ENCODE data around the gene ANKRD33B. TPM values are rescaled to one million over a fixed set of nuclear protein-coding genes. Genes with fewer than 3 reads are reported as not detected.

ANKRD33B gene
- total and polyA plus RNA-seq, 2 of the 13 experiments (the other 11 are each of a cell fraction or from before 2014, with no cell fraction given), result 0.02 TPM; not detected in 1

DNA sequence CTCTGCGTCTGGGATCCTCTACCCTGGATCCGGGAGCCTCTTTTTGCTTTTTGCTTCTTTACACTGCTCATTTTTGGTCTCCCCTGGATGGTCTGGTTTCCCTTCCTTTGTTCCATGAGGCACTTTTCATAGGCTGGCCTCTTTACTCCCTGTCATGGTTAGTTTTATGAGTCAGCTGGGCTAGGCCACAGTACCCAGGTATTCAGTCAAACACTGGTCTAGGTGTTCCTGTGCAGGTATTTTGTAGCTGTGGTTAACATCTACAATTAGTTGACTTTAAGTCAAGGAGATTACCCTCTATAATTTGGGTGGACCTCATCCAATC, 17.5 kb downstream of the ANKRD33B start:
- Histone ChIP-seq H4K20me1 (ENCODE audit: insufficient read depth, low read length) (no peaks in the 10 kb centered on the region), H3K4me1 (ENCODE audit: insufficient read depth, low read length) (no peaks in the 10 kb centered on the region), H3K4me3 (replicated peaks in 1 of 3; ENCODE audit: insufficient read depth in 1 of 3, low read depth in 2 of 3, low read length in 3 of 3) (no peak overlapping the region), H3K27ac (ENCODE audit: extremely low read length, insufficient read depth, low read length) (no peak overlapping the region), H3K9me3 (ENCODE audit: low read length) (no peaks in the 10 kb centered on the region), H3K9ac (ENCODE audit: insufficient read depth, low read depth, low read length) (no peak overlapping the region), H3K27me3 (ENCODE audit: control insufficient read depth in 1 of 2, insufficient read depth in 2 of 2, low read length in 2 of 2) (peaks cover 0 to 3% of the 10 kb centered on the region in 2 experiments; a peak in 1 of 5 replicates), H3K79me2 (ENCODE audit: insufficient read depth, low read length) (no peaks in the 10 kb centered on the region), H3K4me2 (ENCODE audit: low read depth, low read length) (no peak overlapping the region), H3K36me3 (replicated peaks in 1 of 2; ENCODE audit: control insufficient read depth in 1 of 2, insufficient read depth in 2 of 2, low read length in 2 of 2) (no peaks in the 10 kb centered on the region), H2AFZ (ENCODE audit: low read length) (no peak overlapping the region)
- no peak for TF ChIP-seq RFXANK (CRISPR knock-in tag; IDR thresholded peaks at IDR 0.05)
- TF ChIP-seq, protein P1, sequence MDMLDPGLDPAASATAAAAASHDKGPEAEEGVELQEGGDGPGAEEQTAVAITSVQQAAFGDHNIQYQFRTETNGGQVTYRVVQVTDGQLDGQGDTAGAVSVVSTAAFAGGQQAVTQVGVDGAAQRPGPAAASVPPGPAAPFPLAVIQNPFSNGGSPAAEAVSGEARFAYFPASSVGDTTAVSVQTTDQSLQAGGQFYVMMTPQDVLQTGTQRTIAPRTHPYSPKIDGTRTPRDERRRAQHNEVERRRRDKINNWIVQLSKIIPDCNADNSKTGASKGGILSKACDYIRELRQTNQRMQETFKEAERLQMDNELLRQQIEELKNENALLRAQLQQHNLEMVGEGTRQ (IDR thresholded peaks at IDR 0.05; ENCODE audit: low read depth, low read length), result no peak
- TF ChIP-seq, protein P1 (CRISPR knock-in tag; IDR thresholded peaks at IDR 0.05; ENCODE audit: borderline replicate concordance), result no peak
- TF ChIP-seq ZNF430 (CRISPR knock-in tag; IDR thresholded peaks at IDR 0.05), result no peak
- no peak for TF ChIP-seq KAT7 (CRISPR knock-in tag; IDR thresholded peaks at IDR 0.05; ENCODE audit: borderline replicate concordance)
- TF ChIP-seq ZFP1 (CRISPR knock-in tag; IDR thresholded peaks at IDR 0.05), result no peak
- TF ChIP-seq MAFK (conservative IDR thresholded peaks at IDR 0.05 in 1 of 2, IDR thresholded peaks at IDR 0.05 in 1 of 2; ENCODE audit: low read length in 2 of 2), result no peak
- TF ChIP-seq, protein P2, sequence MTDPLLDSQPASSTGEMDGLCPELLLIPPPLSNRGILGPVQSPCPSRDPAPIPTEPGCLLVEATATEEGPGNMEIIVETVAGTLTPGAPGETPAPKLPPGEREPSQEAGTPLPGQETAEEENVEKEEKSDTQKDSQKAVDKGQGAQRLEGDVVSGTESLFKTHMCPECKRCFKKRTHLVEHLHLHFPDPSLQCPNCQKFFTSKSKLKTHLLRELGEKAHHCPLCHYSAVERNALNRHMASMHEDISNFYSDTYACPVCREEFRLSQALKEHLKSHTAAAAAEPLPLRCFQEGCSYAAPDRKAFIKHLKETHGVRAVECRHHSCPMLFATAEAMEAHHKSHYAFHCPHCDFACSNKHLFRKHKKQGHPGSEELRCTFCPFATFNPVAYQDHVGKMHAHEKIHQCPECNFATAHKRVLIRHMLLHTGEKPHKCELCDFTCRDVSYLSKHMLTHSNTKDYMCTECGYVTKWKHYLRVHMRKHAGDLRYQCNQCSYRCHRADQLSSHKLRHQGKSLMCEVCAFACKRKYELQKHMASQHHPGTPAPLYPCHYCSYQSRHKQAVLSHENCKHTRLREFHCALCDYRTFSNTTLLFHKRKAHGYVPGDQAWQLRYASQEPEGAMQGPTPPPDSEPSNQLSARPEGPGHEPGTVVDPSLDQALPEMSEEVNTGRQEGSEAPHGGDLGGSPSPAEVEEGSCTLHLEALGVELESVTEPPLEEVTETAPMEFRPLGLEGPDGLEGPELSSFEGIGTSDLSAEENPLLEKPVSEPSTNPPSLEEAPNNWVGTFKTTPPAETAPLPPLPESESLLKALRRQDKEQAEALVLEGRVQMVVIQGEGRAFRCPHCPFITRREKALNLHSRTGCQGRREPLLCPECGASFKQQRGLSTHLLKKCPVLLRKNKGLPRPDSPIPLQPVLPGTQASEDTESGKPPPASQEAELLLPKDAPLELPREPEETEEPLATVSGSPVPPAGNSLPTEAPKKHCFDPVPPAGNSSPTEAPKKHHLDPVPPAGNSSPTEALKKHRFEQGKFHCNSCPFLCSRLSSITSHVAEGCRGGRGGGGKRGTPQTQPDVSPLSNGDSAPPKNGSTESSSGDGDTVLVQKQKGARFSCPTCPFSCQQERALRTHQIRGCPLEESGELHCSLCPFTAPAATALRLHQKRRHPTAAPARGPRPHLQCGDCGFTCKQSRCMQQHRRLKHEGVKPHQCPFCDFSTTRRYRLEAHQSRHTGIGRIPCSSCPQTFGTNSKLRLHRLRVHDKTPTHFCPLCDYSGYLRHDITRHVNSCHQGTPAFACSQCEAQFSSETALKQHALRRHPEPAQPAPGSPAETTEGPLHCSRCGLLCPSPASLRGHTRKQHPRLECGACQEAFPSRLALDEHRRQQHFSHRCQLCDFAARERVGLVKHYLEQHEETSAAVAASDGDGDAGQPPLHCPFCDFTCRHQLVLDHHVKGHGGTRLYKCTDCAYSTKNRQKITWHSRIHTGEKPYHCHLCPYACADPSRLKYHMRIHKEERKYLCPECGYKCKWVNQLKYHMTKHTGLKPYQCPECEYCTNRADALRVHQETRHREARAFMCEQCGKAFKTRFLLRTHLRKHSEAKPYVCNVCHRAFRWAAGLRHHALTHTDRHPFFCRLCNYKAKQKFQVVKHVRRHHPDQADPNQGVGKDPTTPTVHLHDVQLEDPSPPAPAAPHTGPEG (CRISPR knock-in tag; IDR thresholded peaks at IDR 0.05), result no peak
- TF ChIP-seq MEF2D (CRISPR knock-in tag; IDR thresholded peaks at IDR 0.05), result no peak
- TF ChIP-seq NFRKB (IDR thresholded peaks at IDR 0.05), result no peak
- TF ChIP-seq NR2F6 (IDR thresholded peaks at IDR 0.05), result no peak
- no peak for TF ChIP-seq NR2F6 (CRISPR knock-in tag; IDR thresholded peaks at IDR 0.05)
- no peak for TF ChIP-seq ZNF572 (CRISPR knock-in tag; IDR thresholded peaks at IDR 0.05)
- no peak for TF ChIP-seq TEAD3 (CRISPR knock-in tag; optimal IDR thresholded peaks at IDR 0.05; ENCODE audit: borderline replicate concordance)
- TF ChIP-seq MYNN (CRISPR knock-in tag; IDR thresholded peaks at IDR 0.05; ENCODE audit: low read depth), result no peak
- TF ChIP-seq, protein P3, sequence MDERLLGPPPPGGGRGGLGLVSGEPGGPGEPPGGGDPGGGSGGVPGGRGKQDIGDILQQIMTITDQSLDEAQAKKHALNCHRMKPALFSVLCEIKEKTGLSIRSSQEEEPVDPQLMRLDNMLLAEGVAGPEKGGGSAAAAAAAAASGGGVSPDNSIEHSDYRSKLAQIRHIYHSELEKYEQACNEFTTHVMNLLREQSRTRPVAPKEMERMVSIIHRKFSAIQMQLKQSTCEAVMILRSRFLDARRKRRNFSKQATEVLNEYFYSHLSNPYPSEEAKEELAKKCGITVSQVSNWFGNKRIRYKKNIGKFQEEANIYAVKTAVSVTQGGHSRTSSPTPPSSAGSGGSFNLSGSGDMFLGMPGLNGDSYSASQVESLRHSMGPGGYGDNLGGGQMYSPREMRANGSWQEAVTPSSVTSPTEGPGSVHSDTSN (CRISPR knock-in tag; IDR thresholded peaks at IDR 0.05), result no peak
- no peak for TF ChIP-seq ZNF274 (CRISPR knock-in tag; IDR thresholded peaks at IDR 0.05)
- TF ChIP-seq ZNF33B (CRISPR knock-in tag; IDR thresholded peaks at IDR 0.05), result no peak
- BruUV-seq (replicated peaks), result no TSS peak
- POLR2A ChIA-PET, result no interaction called here
- CTCF ChIA-PET (ENCODE audit: low intra/inter-chr PET ratio, low total read pairs), result no interaction called here
- DNase-seq (ENCODE audit: low spot score) (no peak), ATAC-seq (no peak), FAIRE-seq (no peak)
- in situ Hi-C loops (cut with HindIII; ENCODE audit: extremely low pct_ligation_motif_present, low pct_unique_long_range_greater_than_20kb), result no loop called here
- WGBS (ENCODE audit: low lambda C conversion rate), result 43% methylated on average over 2 of the region's 2 CpGs
- intact Hi-C loops (cut with micrococcal nuclease; ENCODE audit: unreplicated experiment), result no loop called here
